Erythroblast (primary cell): ENCODE results near the gene MCUB.

ENCODE experiments used
- DNase-seq, 2 experiments: peaks; one replicate each; lab custom pipeline; 2025; lab: John Stamatoyannopoulos, UW
- GATA1 ChIP-seq: IDR thresholded peaks from 2 replicates; pipeline ENCODE4 v1.6.1; 2011; ENCODE audit warnings: low read depth, mild to moderate bottlenecking, control low read depth, low read length, moderate library complexity
- POLR2A ChIP-seq: IDR thresholded peaks from 2 replicates; pipeline ENCODE4 v1.6.1; 2011; ENCODE audit warnings: mild to moderate bottlenecking, low read length

Gene MCUB

DNA sequence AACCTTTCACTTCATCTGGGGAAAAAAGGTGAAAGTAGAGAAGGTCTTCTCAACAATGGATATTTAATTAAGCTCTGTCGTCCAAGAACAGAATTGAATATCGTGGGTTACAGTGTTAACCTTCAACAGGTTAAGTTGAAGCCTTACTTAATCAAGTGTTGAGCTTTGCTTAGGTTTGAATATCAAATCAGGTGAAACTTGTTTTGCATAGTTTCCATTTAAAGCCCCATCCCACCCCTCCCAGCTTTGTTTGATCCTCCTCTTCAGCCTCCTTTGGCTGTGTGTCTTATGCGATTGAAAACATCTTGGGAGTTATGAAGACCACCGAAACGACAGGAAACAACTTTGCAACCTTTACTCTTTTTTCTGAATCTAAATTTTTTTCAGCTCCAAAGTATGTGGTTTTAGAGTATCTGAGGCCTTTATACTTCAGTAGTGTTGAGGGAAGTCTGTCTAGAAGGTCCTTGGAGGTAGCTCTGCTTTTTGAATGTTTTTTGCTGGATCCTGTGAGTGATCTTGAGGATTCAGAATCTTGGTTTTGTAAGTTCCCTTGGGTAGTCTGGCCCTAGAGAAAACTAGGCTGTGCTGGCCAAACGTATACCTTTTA, 39.1 kb downstream of the MCUB start:
- TF ChIP-seq POLR2A: no peak
- no peak for TF ChIP-seq GATA1
- no peak for DNase-seq

- no peak for TF ChIP-seq POLR2A
- no peak for TF ChIP-seq GATA1
Observed at GRCh38 chr4:109600431-109600830, 40.4 kb downstream of the MCUB start.

DNA sequence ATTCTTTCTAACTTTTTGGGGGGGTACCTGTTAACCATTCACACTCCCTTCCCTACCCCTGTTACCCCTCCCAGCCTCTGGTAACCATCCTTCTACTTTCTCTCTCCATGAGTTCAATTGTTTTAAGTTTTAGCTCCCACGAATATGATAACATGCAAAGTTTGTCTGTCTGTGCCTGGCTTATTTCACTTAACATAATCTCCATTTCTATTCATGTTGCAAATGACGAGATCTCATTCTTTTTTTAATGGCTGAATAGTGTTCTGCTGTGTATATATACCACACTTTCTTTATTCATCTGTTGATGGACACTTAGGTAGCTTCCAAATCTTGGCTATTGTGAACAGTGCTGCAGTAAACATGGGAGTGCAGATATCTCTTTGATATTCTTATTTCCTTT, 41.3 kb downstream of the MCUB start:
- no peak for TF ChIP-seq POLR2A
- no peak for TF ChIP-seq GATA1
- no peak for DNase-seq

More at GRCh38 chr4:109600431-109600830, 40.4 kb downstream of the MCUB start:
- DNase-seq: no peak

GRCh38 chr4:109607976-109608375, 47.9 kb downstream of the MCUB start:
- no peak for DNase-seq
- no peak for TF ChIP-seq GATA1
- TF ChIP-seq POLR2A: no peak

DNA sequence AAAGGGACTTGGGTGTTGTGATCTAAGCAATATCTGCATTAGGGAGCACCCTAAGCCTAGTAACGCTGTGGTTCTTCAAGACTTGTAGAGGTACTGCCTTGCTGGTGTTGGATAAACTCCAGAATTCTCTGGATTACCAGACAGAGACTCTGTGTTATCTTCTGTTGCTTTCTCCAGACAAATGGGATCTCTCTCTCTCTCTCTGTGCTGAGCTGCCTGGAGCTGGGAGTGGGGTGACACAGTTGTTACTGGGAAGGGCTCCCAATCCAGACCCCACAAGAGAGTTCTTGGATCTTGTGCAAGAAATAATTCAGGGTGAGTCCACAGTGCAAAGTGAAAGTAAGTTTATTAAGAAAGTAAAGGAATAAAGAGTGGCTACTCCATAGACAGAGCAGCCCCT, 48.8 kb downstream of the MCUB start:
- TF ChIP-seq POLR2A: no peak
- no peak for TF ChIP-seq GATA1
- DNase-seq: no peak

DNA sequence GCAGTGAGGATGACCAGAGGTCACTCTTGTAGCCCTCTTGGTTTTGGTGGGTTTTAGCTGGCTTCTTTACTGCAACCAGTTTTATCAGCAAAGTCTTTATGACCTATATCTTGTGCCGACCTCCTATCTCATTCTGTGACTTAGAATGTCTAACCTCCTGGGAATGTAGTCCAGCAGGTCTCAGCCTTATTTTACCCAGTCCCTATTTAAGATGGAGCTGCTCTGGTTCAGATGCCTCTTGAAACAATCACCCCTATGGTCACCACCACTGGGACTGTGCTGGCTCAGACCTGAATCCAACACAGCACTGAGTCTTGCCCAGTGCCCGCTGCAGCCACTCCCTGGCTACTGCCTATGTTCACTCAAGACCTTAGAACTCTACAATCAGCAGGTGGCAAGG, 49.4 kb downstream of the MCUB start:
- TF ChIP-seq GATA1: no peak
- TF ChIP-seq POLR2A: no peak

GRCh38 chr4:109610489-109610888, 50.4 kb downstream of the MCUB start:
- no peak for DNase-seq
- TF ChIP-seq POLR2A (no peak), GATA1 (no peak)

More for the DNA sequence above, 49.4 kb downstream of the MCUB start:
- DNase-seq: no peak

GRCh38 chr4:109611045-109611646, 51.1 kb downstream of the MCUB start:
- DNase-seq: peak in 1 of 2 experiments; percentile 8
- TF ChIP-seq POLR2A (no peak), GATA1 (no peak)

DNA sequence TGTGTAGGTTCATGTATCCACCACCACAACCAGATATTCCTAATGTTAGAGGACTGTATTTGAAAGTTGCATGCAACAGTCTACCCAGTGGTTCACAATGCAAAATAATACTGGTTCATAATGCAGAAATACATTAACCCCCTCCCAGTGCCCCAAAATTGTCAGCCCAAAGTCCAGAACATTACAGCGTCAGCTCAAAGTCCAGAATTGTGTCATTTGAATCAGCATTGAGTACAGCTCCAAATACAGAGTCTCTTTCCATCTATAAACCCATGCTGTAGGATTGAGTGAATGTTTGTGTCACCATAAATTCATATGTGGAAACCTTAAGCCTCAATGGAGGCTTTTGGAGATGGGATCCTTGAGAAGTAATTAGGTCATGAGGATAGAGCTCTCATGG, 54.0 kb downstream of the MCUB start:
- DNase-seq: no peak
- TF ChIP-seq GATA1 (no peak), POLR2A (no peak)

DNA sequence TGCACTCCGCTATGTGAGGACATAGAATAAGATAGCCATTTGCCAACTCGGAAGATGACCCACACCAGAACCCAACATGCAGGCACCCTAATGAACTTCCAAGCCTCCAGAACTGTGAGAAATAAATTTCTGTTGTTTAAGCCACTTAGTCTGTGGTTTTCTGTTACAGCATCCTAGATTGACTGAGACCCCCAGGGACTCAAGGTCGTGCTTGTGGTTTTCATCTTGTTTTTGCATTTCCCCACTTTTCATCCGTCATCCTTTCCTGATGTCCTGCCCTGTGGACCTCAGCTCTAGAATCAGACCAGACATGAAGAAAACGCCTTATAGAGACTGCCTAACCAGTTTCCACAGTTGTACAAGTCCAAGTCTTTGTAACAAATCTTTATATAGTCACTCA, 54.4 kb downstream of the MCUB start:
- TF ChIP-seq POLR2A: no peak
- TF ChIP-seq GATA1: no peak
- no peak for DNase-seq

- DNase-seq: no peak
Observed at GRCh38 chr4:109615742-109616141, 55.7 kb downstream of the MCUB start.

GRCh38 chr4:109616243-109616642, 56.2 kb downstream of the MCUB start:
- no peak for DNase-seq
- TF ChIP-seq GATA1: no peak
- no peak for TF ChIP-seq POLR2A

More at GRCh38 chr4:109615742-109616141, 55.7 kb downstream of the MCUB start:
- no peak for TF ChIP-seq GATA1
- TF ChIP-seq POLR2A: no peak

- TF ChIP-seq POLR2A (no peak), GATA1 (no peak)
- DNase-seq: no peak
Observed at GRCh38 chr4:109622626-109623025, 62.6 kb downstream of the MCUB start.

GRCh38 chr4:109624536-109624935, 64.5 kb downstream of the MCUB start:
- no peak for DNase-seq
- TF ChIP-seq POLR2A (no peak), GATA1 (no peak)

DNA sequence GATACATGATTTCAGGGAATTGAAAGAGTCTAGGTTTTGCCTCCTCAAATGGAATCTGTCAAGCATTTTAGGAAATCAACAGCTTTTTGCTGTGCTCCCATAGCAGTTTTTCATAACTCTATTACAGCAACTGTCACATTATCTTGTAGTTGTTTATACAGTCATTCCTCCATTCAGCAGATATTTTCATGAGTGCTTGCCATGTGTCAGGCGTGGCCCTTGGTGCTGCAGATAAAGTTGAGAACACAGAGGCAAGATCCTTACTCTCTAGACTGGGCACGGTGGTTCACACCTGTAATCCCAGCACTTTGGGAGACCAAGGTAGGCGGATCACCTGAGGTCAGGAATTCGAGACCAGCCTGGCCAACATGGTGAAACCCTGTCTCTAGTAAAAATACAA, 67.3 kb downstream of the MCUB start:
- peak; percentile 4 to 7 for DNase-seq
- no peak for TF ChIP-seq POLR2A
- no peak for TF ChIP-seq GATA1

GRCh38 chr4:109629775-109630174, 69.7 kb downstream of the MCUB start:
- DNase-seq: no peak
- TF ChIP-seq POLR2A (no peak), GATA1 (no peak)
